ENCODE results near the gene CD4.
A peak's percentile ranks its signal among the peaks of the same experiment; 100 is the strongest.

CD4 gene

DNA sequence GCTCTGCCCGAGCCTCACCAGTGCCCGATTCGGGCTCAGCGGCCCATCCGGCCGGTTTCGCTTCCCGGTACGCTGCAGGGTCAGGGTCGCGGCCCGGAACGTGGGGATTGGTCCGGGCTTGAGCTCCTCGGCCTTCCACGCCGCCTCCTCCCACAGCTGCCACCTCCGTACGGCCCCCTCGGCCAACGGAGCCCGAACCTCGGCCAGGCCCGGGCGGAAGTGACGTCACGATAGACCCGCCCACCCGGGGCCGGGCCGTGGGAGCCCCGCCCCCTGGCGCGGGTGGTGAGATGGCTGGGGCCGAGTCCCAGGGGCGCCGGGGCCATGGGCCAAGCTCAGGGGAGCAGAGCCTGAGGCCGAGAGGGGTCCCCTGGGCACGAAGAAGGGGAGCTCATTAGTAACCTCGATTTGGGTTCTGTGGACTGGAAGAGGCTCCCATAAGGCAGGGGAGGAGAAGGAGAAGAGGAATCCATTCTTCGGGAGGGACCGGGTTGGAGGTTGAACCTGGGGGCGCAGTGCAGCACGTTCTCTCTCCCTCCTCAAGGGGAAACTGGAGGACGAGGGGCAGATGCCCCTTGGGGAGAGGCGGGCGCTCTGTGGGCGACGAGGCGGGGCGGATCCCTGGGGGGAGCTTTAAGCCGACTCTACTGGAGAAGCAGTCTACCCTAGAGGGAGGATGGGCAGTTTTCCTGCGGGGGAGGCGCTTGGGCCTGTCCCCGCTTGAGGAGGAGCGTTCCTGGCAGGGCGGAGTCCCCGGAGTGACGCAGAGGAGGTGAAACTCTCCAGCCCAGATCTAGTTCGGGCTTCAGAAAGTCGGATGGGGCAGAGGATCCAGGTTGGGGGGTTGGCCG, 36.2 kb upstream of the CD4 start, which contains the start of gene MLF2:
MLF2 (minus strand) TSS at position 221 of the 851 bp plus-strand sequence. CDS start 807 bp downstream, outside the sequence.
- H3K27ac ChIP-seq (ENCODE audit: low read length), result peak within 1 kb of the TSS; percentile 99
- H3K4me1 ChIP-seq (ENCODE audit: control insufficient read depth in 1 of 2, insufficient read depth in 2 of 2, low read length in 2 of 2), result peaks cover 11 to 16% of the 10 kb centered on the region in 2 donors
- peaks cover 15 to 43% of the 10 kb centered on the region in 2 donors for H3K36me3 ChIP-seq (ENCODE audit: control insufficient read depth in 1 of 2, insufficient read depth in 2 of 2, low read length in 2 of 2)
- no peaks in the 10 kb centered on the region for H3K9me3 ChIP-seq (ENCODE audit: control insufficient read depth in 1 of 2, low read length in 2 of 2)
- H3K4me3 ChIP-seq (ENCODE audit: low read depth in 1 of 2, low read length in 2 of 2), result peak within 1 kb of the TSS; percentile 62 to 90
- no peaks in the 10 kb centered on the region for H3K27me3 ChIP-seq (ENCODE audit: low read depth, low read length)

DNA sequence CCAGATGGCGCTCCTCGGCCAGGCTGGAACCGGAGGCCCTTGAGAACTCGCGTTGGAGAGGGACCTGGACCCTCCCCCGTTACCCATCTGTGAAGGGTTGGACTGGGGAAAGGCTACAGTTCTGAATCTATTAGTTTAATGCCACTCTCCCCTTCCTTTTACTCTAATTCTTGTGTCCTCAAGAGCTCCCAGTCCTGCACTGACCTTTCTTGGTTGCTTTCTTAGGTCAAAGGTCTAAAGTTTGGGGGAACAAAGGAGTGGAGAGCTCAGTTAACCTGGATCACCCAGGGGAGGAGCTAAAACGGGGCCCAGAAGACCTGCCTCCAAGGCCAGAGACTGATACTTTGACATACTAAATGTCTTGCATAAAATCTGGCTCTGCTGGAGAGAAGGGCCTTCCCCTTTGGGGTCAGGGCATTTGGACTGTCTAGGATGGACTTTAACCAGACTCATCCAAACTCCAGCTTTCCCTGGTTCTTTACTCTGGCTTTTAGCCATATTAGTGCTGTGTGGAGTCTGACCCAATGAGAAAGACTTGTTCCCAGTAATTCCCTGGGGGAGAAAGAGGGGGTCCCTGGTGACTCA, 35.5 kb upstream of the CD4 start:
- Histone ChIP-seq H3K4me1 (ENCODE audit: control insufficient read depth in 1 of 2, insufficient read depth in 2 of 2, low read length in 2 of 2) (peaks cover 11 to 16% of the 10 kb centered on the region in 2 donors), H3K4me3 (ENCODE audit: low read depth in 1 of 2, low read length in 2 of 2) (no peak overlapping the region), H3K9me3 (ENCODE audit: control insufficient read depth in 1 of 2, low read length in 2 of 2) (no peaks in the 10 kb centered on the region), H3K27me3 (ENCODE audit: low read depth, low read length) (no peaks in the 10 kb centered on the region), H3K36me3 (ENCODE audit: control insufficient read depth in 1 of 2, insufficient read depth in 2 of 2, low read length in 2 of 2) (peaks cover 11 to 35% of the 10 kb centered on the region in 2 donors), H3K27ac (ENCODE audit: low read length) (peak overlapping the region; percentile 99)

DNA sequence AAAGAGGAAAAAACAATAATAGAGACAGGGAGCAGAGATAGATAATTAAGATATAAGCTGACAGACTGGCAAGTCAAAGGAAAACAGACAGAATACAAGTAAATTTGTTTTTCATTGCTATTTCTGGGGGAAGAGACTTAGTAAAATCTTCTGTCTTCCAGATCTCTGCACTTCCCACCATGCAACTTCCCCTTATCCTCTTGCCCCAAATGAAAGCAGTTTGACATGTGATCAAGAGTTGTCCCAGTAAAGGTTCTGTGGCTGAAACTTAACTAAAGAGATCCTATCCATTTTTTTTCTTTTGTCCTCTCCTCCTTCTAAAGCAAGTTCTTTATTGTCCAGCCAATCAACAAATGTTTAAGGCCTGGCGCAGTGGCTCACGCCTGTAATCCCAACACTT, 34.9 kb upstream of the CD4 start:
- H3K27ac ChIP-seq (ENCODE audit: low read length), result no peak overlapping the region
- H3K9me3 ChIP-seq (ENCODE audit: control insufficient read depth in 1 of 2, low read length in 2 of 2), result no peaks in the 10 kb centered on the region
- H3K27me3 ChIP-seq (ENCODE audit: low read depth, low read length), result no peaks in the 10 kb centered on the region
- peaks cover 11 to 16% of the 10 kb centered on the region in 2 donors for H3K4me1 ChIP-seq (ENCODE audit: control insufficient read depth in 1 of 2, insufficient read depth in 2 of 2, low read length in 2 of 2)
- no peak overlapping the region for H3K4me3 ChIP-seq (ENCODE audit: low read depth in 1 of 2, low read length in 2 of 2)
- peaks cover 11 to 30% of the 10 kb centered on the region in 2 donors for H3K36me3 ChIP-seq (ENCODE audit: control insufficient read depth in 1 of 2, insufficient read depth in 2 of 2, low read length in 2 of 2)

DNA sequence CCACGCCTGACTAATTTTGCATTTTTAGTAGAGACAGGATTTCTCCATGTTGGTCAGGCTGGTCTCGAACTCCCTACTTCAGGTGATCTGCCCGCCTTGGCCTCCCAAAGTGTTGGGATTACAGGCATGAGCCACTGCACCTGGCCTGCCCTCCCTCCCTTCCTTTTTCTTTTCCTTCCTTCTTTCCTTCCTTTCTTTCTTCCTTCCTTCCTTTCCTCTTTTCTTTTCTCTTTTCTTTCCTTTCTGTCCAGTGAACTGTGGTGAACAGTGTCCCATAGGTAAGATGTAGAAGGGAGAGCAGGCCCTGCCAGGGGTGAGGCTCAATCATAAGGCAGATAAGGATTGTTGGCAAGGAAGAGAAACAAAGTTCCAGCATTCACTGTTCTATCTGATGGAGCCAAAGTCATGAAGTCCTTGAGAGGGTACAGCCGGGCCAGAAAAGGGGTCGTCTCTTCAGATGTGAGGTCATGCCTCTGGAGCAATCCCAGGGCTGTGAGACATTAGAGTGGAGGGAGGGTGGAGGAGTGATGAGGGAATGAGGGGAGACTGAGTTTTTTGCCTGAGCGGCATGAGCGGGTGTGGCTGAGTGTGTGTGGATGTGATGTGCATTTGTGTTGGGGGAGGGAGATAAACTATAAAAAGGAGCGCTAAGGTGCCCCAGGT, 32.2 kb upstream of the CD4 start:
- Histone ChIP-seq H3K4me3 (ENCODE audit: low read depth in 1 of 2, low read length in 2 of 2) (no peak overlapping the region), H3K4me1 (ENCODE audit: control insufficient read depth in 1 of 2, insufficient read depth in 2 of 2, low read length in 2 of 2) (peaks cover 6% of the 10 kb centered on the region in 2 donors), H3K36me3 (ENCODE audit: control insufficient read depth in 1 of 2, insufficient read depth in 2 of 2, low read length in 2 of 2) (peaks cover 0 to 7% of the 10 kb centered on the region in 2 donors), H3K27me3 (ENCODE audit: low read depth, low read length) (no peaks in the 10 kb centered on the region), H3K9me3 (ENCODE audit: control insufficient read depth in 1 of 2, low read length in 2 of 2) (no peaks in the 10 kb centered on the region), H3K27ac (ENCODE audit: low read length) (no peak overlapping the region)

DNA sequence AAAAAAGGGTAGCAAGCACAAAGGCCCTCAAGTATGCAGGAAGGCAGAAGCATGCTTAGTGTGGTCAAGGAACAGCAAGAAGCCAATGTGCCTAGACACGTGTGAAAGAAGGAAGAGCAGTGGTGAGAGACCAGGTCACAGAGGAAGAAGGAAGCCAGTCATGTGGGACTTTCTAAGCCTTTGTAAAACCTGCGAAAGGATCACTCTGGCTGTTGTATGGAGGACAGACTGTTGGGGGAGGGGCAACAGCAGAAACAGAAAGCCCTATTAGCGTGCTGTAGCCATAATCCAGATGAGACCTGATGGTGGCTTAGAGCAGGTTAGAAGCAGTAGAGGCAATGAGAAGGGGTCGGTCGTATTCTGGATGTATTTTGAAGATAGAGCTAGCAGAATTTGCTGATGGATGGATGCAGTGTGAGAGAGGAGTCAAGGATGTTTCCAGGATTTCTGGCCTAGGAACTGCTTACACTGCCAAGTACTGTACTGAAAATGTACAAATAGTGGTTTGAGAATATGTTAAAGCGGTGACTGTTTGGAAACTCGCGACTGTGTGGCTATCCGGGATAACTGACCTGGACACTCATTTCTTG, 30.7 kb upstream of the CD4 start:
- Histone ChIP-seq H3K9me3 (ENCODE audit: control insufficient read depth in 1 of 2, low read length in 2 of 2) (no peaks in the 10 kb centered on the region), H3K27ac (ENCODE audit: low read length) (no peak overlapping the region), H3K4me1 (ENCODE audit: control insufficient read depth in 1 of 2, insufficient read depth in 2 of 2, low read length in 2 of 2) (peaks cover 4 to 5% of the 10 kb centered on the region in 2 donors), H3K27me3 (ENCODE audit: low read depth, low read length) (no peaks in the 10 kb centered on the region), H3K36me3 (ENCODE audit: control insufficient read depth in 1 of 2, insufficient read depth in 2 of 2, low read length in 2 of 2) (no peaks in the 10 kb centered on the region), H3K4me3 (ENCODE audit: low read depth in 1 of 2, low read length in 2 of 2) (no peak overlapping the region)

DNA sequence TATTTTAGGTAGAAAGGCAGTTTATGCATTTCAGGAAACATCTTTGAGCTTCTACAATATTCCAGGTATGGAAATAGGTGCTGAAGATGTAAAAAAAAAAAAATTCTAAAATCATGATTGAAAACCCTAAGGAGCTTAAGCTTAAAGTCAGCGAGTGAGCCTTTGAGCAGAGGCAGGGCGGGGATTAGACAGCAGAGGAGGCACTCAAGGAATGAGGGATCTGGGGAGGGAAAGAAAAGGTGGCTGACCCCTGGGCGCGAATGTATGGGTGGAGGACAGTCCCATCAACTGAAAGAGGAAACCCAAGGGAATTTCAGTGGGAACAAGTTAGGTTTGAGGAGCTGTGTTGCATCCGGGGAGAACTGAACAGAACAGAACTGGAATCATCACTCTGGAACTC, 29.6 kb upstream of the CD4 start:
- no peaks in the 10 kb centered on the region for H3K36me3 ChIP-seq (ENCODE audit: control insufficient read depth in 1 of 2, insufficient read depth in 2 of 2, low read length in 2 of 2)
- H3K9me3 ChIP-seq (ENCODE audit: control insufficient read depth in 1 of 2, low read length in 2 of 2), result no peaks in the 10 kb centered on the region
- H3K27me3 ChIP-seq (ENCODE audit: low read depth, low read length), result no peaks in the 10 kb centered on the region
- no peak overlapping the region for H3K27ac ChIP-seq (ENCODE audit: low read length)
- H3K4me3 ChIP-seq (ENCODE audit: low read depth in 1 of 2, low read length in 2 of 2), result no peak overlapping the region
- H3K4me1 ChIP-seq (ENCODE audit: control insufficient read depth in 1 of 2, insufficient read depth in 2 of 2, low read length in 2 of 2), result peaks cover 0 to 5% of the 10 kb centered on the region in 2 donors

DNA sequence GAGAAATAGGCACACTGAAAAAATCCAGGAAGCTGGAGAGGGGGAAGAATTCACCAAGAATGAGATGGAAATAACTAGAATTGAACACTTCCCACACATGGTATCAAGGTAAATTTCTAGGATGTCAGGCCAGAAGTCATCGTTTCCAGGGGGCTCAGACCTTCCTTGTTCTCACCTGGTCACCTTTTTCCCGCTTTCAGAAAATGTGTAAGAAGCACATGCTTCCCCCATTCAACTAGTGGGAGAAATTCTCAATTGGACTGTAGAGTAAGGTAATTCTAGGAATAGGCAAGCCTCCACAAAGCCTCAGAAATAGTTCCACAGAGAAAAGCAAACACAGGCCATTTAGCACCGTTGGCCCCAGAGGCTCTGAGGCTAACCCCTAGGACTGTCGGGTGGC, 25.9 kb upstream of the CD4 start:
- H3K9me3 ChIP-seq (ENCODE audit: control insufficient read depth in 1 of 2, low read length in 2 of 2), result no peaks in the 10 kb centered on the region
- no peaks in the 10 kb centered on the region for H3K36me3 ChIP-seq (ENCODE audit: control insufficient read depth in 1 of 2, insufficient read depth in 2 of 2, low read length in 2 of 2)
- H3K27ac ChIP-seq (ENCODE audit: low read length), result peak overlapping the region; percentile 90
- H3K27me3 ChIP-seq (ENCODE audit: low read depth, low read length), result no peaks in the 10 kb centered on the region
- peaks cover 8 to 21% of the 10 kb centered on the region in 2 donors for H3K4me1 ChIP-seq (ENCODE audit: control insufficient read depth in 1 of 2, insufficient read depth in 2 of 2, low read length in 2 of 2)
- H3K4me3 ChIP-seq (ENCODE audit: low read depth in 1 of 2, low read length in 2 of 2), result peak overlapping the region; percentile 34 to 46

DNA sequence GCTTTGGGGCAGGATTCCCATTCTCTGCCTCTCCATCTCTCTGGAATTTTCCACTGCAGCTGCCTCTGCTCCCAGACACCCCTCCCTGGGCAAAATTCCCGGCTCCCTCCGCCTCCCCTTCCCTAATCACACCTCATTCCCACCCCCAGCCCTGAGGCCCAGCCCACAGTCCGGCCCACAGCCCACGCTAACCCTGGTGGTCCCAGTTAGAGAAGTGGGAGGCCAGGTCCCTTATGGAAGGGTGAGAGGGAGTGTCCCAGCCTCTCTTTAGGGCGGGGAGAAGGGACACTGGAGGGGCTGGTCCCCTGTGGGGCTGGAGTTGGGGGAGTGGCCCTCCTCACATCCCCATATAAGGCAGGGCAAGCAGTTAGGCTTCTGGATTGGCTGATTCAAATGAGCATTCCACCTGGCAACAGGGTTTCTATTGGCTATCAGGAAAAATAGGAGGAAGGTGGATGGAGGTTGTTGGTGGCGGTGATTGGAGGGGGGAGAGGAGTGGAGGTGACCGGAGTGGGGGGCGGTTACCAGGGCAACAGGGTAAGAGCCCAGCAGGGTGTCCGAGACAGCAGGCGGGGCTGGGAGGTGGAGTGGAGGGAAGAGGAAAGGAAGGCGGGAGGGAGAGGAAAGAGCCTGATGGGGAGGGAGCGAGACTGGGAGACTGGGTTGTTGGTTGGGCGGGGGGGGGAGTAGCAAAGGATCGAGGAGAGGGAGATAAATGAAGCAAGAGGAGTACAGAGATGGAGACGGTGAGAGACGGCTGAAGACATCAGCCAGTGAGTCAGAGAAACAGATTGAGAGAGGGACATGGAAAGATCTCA, 25.1 kb upstream of the CD4 start:
- H3K4me3 ChIP-seq (ENCODE audit: low read depth in 1 of 2, low read length in 2 of 2), result peak overlapping the region; percentile 34 to 46
- H3K36me3 ChIP-seq (ENCODE audit: control insufficient read depth in 1 of 2, insufficient read depth in 2 of 2, low read length in 2 of 2), result no peaks in the 10 kb centered on the region
- H3K27ac ChIP-seq (ENCODE audit: low read length), result peak overlapping the region; percentile 90
- no peaks in the 10 kb centered on the region for H3K27me3 ChIP-seq (ENCODE audit: low read depth, low read length)
- H3K4me1 ChIP-seq (ENCODE audit: control insufficient read depth in 1 of 2, insufficient read depth in 2 of 2, low read length in 2 of 2), result peaks cover 8 to 29% of the 10 kb centered on the region in 2 donors
- H3K9me3 ChIP-seq (ENCODE audit: control insufficient read depth in 1 of 2, low read length in 2 of 2), result no peaks in the 10 kb centered on the region

DNA sequence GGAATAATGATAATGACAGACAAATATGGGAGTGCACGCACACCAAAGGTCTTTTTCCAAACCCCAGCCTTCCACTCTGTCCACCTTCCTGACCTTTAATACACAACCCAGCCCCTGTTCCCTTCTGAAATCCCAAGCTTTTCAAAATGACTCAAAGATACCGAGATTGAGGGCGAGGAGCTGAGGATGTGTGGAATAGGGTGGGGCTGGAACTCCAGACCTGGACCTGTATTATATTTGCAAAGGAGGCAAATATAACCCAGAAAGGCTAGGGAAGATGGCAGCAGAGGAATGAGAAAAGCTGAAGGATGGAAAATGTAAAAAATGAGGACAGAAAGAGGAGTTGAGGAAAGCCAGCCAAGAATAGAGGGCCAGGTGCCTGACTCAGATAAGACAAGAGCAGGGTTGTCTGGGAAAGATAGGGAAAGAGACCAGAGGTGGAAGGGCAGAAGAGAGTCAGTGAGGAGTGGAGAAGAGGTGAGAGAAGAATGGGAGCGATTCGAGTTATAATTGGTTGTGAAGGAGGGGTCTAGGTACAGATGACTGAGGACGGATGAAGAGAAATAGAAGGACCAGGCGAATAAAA, 24.2 kb upstream of the CD4 start:
- Histone ChIP-seq H3K4me3 (ENCODE audit: low read depth in 1 of 2, low read length in 2 of 2) (peak overlapping the region; percentile 59 to 63), H3K27ac (ENCODE audit: low read length) (peak overlapping the region; percentile 73), H3K27me3 (ENCODE audit: low read depth, low read length) (no peaks in the 10 kb centered on the region), H3K36me3 (ENCODE audit: control insufficient read depth in 1 of 2, insufficient read depth in 2 of 2, low read length in 2 of 2) (peaks cover 0 to 7% of the 10 kb centered on the region in 2 donors), H3K9me3 (ENCODE audit: control insufficient read depth in 1 of 2, low read length in 2 of 2) (no peaks in the 10 kb centered on the region), H3K4me1 (ENCODE audit: control insufficient read depth in 1 of 2, insufficient read depth in 2 of 2, low read length in 2 of 2) (peaks cover 8 to 38% of the 10 kb centered on the region in 2 donors)

All from muscle layer of duodenum (tissue), 2 donors.